ENCODE measurements around the gene ATR. TPM values are rescaled to one million over a fixed set of nuclear protein-coding genes. Genes with fewer than 3 reads are reported as not detected.
"Not testable (repeated sequence)": the region's sequence is repeated elsewhere in the genome, so short reads cannot be mapped to it uniquely, and the experiment has no call there.

Gene ATR
- total and polyA plus RNA-seq, 4 donors = 18.0 to 44.3 (median 21.8) TPM

- Histone ChIP-seq H3K27me3 (ENCODE audit: control insufficient read depth, insufficient read depth, low read length) (no peaks in the 10 kb centered on the region), H3K36me3 (ENCODE audit: control insufficient read depth, insufficient read depth, low read length) (no peaks in the 10 kb centered on the region), H3K4me3 (ENCODE audit: low read depth, low read length) (no peak overlapping the region), H3K9me3 (ENCODE audit: control insufficient read depth, insufficient read depth, low read length) (no peaks in the 10 kb centered on the region), H3K4me1 (ENCODE audit: control insufficient read depth, insufficient read depth, low read length) (no peaks in the 10 kb centered on the region), H3K27ac (ENCODE audit: low read depth, low read length) (no peak overlapping the region)
- WGBS (ENCODE audit: insufficient coverage) = no CpG with 5 or more reads among the region's 1 CpG
- no peak for DNase-seq (ENCODE audit: low read depth in 4 of 6, low spot score in 6 of 6)
Measured at GRCh38 chr3:142613491-142613890, 35.0 kb upstream of the ATR start.

- Histone ChIP-seq H3K4me1 (ENCODE audit: control insufficient read depth, insufficient read depth, low read length) (no peaks in the 10 kb centered on the region), H3K4me3 (ENCODE audit: low read depth, low read length) (no peak overlapping the region), H3K36me3 (ENCODE audit: control insufficient read depth, insufficient read depth, low read length) (no peaks in the 10 kb centered on the region), H3K27ac (ENCODE audit: low read depth, low read length) (no peak overlapping the region), H3K27me3 (ENCODE audit: control insufficient read depth, insufficient read depth, low read length) (no peaks in the 10 kb centered on the region), H3K9me3 (ENCODE audit: control insufficient read depth, insufficient read depth, low read length) (no peaks in the 10 kb centered on the region)
- DNase-seq (ENCODE audit: low read depth in 4 of 6, low spot score in 6 of 6) = no peak
- WGBS (ENCODE audit: insufficient coverage) = no CpG with 5 or more reads among the region's 1 CpG
Measured at GRCh38 chr3:142611206-142611605, 32.7 kb upstream of the ATR start.

- WGBS (ENCODE audit: insufficient coverage) = 100% methylated on average over 1 of the region's 1 CpG
- Histone ChIP-seq H3K27me3 (ENCODE audit: control insufficient read depth, insufficient read depth, low read length) (no peaks in the 10 kb centered on the region), H3K36me3 (ENCODE audit: control insufficient read depth, insufficient read depth, low read length) (no peaks in the 10 kb centered on the region), H3K4me3 (ENCODE audit: low read depth, low read length) (no peak overlapping the region), H3K4me1 (ENCODE audit: control insufficient read depth, insufficient read depth, low read length) (no peaks in the 10 kb centered on the region), H3K9me3 (ENCODE audit: control insufficient read depth, insufficient read depth, low read length) (no peaks in the 10 kb centered on the region), H3K27ac (ENCODE audit: low read depth, low read length) (no peak overlapping the region)
- DNase-seq (ENCODE audit: low read depth in 4 of 6, low spot score in 6 of 6) = no peak
Measured at GRCh38 chr3:142609136-142609535, 30.6 kb upstream of the ATR start.

GRCh38 chr3:142608631-142609030 is 30.1 kb upstream of the ATR start:
- 100% methylated on average over 1 of the region's 1 CpG for WGBS (ENCODE audit: insufficient coverage)

GRCh38 chr3:142604940-142605339 is 26.4 kb upstream of the ATR start:
- Histone ChIP-seq H3K4me3 (ENCODE audit: low read depth, low read length) (no peak overlapping the region), H3K27ac (ENCODE audit: low read depth, low read length) (no peak overlapping the region), H3K9me3 (ENCODE audit: control insufficient read depth, insufficient read depth, low read length) (no peaks in the 10 kb centered on the region), H3K4me1 (ENCODE audit: control insufficient read depth, insufficient read depth, low read length) (no peaks in the 10 kb centered on the region), H3K27me3 (ENCODE audit: control insufficient read depth, insufficient read depth, low read length) (no peaks in the 10 kb centered on the region), H3K36me3 (ENCODE audit: control insufficient read depth, insufficient read depth, low read length) (no peaks in the 10 kb centered on the region)
- no peak for DNase-seq (ENCODE audit: low read depth in 4 of 6, low spot score in 6 of 6)

More at GRCh38 chr3:142608631-142609030, 30.1 kb upstream of the ATR start:
- no peak for DNase-seq (ENCODE audit: low read depth in 4 of 6, low spot score in 6 of 6)
- no peaks in the 10 kb centered on the region for H3K9me3 ChIP-seq (ENCODE audit: control insufficient read depth, insufficient read depth, low read length)
- H3K4me3 ChIP-seq (ENCODE audit: low read depth, low read length) = no peak overlapping the region
- no peak overlapping the region for H3K27ac ChIP-seq (ENCODE audit: low read depth, low read length)
- no peaks in the 10 kb centered on the region for H3K4me1 ChIP-seq (ENCODE audit: control insufficient read depth, insufficient read depth, low read length)
- H3K27me3 ChIP-seq (ENCODE audit: control insufficient read depth, insufficient read depth, low read length) = no peaks in the 10 kb centered on the region
- no peaks in the 10 kb centered on the region for H3K36me3 ChIP-seq (ENCODE audit: control insufficient read depth, insufficient read depth, low read length)

- H3K27me3 ChIP-seq (ENCODE audit: control insufficient read depth, insufficient read depth, low read length); H3K4me1 ChIP-seq (ENCODE audit: control insufficient read depth, insufficient read depth, low read length); H3K36me3 ChIP-seq (ENCODE audit: control insufficient read depth, insufficient read depth, low read length); H3K9me3 ChIP-seq (ENCODE audit: control insufficient read depth, insufficient read depth, low read length); H3K27ac ChIP-seq (ENCODE audit: low read depth, low read length); DNase-seq (ENCODE audit: low read depth in 4 of 6, low spot score in 6 of 6); H3K4me3 ChIP-seq (ENCODE audit: low read depth, low read length): not testable (repeated sequence)
- WGBS (ENCODE audit: insufficient coverage) = 94% methylated on average over 5 of the region's 7 CpGs
Measured at GRCh38 chr3:142603386-142603705, 24.8 kb upstream of the ATR start.

GRCh38 chr3:142602619-142603385 is 24.3 kb upstream of the ATR start:
- DNase-seq (ENCODE audit: low read depth in 4 of 6, low spot score in 6 of 6) = no peak
- WGBS (ENCODE audit: insufficient coverage) = 94% methylated on average over 8 of the region's 13 CpGs
- no peaks in the 10 kb centered on the region for H3K36me3 ChIP-seq (ENCODE audit: control insufficient read depth, insufficient read depth, low read length)
- no peaks in the 10 kb centered on the region for H3K4me1 ChIP-seq (ENCODE audit: control insufficient read depth, insufficient read depth, low read length)
- no peaks in the 10 kb centered on the region for H3K9me3 ChIP-seq (ENCODE audit: control insufficient read depth, insufficient read depth, low read length)
- no peaks in the 10 kb centered on the region for H3K27me3 ChIP-seq (ENCODE audit: control insufficient read depth, insufficient read depth, low read length)
- no peak overlapping the region for H3K4me3 ChIP-seq (ENCODE audit: low read depth, low read length)
- no peak overlapping the region for H3K27ac ChIP-seq (ENCODE audit: low read depth, low read length)

- H3K36me3 ChIP-seq (ENCODE audit: control insufficient read depth, insufficient read depth, low read length) = no peaks in the 10 kb centered on the region
- H3K27ac ChIP-seq (ENCODE audit: low read depth, low read length) = no peak overlapping the region
- H3K27me3 ChIP-seq (ENCODE audit: control insufficient read depth, insufficient read depth, low read length) = peaks cover 7% of the 10 kb centered on the region
- H3K4me1 ChIP-seq (ENCODE audit: control insufficient read depth, insufficient read depth, low read length) = no peaks in the 10 kb centered on the region
- H3K9me3 ChIP-seq (ENCODE audit: control insufficient read depth, insufficient read depth, low read length) = no peaks in the 10 kb centered on the region
- 100% methylated on average over 1 of the region's 4 CpGs for WGBS (ENCODE audit: insufficient coverage)
- H3K4me3 ChIP-seq (ENCODE audit: low read depth, low read length) = no peak overlapping the region
- no peak for DNase-seq (ENCODE audit: low read depth in 4 of 6, low spot score in 6 of 6)
Measured at GRCh38 chr3:142601713-142602112, 23.2 kb upstream of the ATR start.

GRCh38 chr3:142597906-142598305 is 19.4 kb upstream of the ATR start:
- Histone ChIP-seq H3K27ac (ENCODE audit: low read depth, low read length) (no peak overlapping the region), H3K36me3 (ENCODE audit: control insufficient read depth, insufficient read depth, low read length) (no peaks in the 10 kb centered on the region), H3K4me1 (ENCODE audit: control insufficient read depth, insufficient read depth, low read length) (peaks cover 3% of the 10 kb centered on the region), H3K27me3 (ENCODE audit: control insufficient read depth, insufficient read depth, low read length) (peaks cover 7% of the 10 kb centered on the region), H3K4me3 (ENCODE audit: low read depth, low read length) (no peak overlapping the region), H3K9me3 (ENCODE audit: control insufficient read depth, insufficient read depth, low read length) (no peaks in the 10 kb centered on the region)
- DNase-seq (ENCODE audit: low read depth in 4 of 6, low spot score in 6 of 6) = no peak
- 79% methylated on average over 2 of the region's 3 CpGs for WGBS (ENCODE audit: insufficient coverage)

- peaks cover 7% of the 10 kb centered on the region for H3K27me3 ChIP-seq (ENCODE audit: control insufficient read depth, insufficient read depth, low read length)
- H3K4me3 ChIP-seq (ENCODE audit: low read depth, low read length) = peak overlapping the region; percentile 66
- DNase-seq (ENCODE audit: low read depth in 4 of 6, low spot score in 6 of 6) = no peak
- peaks cover 3% of the 10 kb centered on the region for H3K4me1 ChIP-seq (ENCODE audit: control insufficient read depth, insufficient read depth, low read length)
- H3K9me3 ChIP-seq (ENCODE audit: control insufficient read depth, insufficient read depth, low read length) = no peaks in the 10 kb centered on the region
- no peak overlapping the region for H3K27ac ChIP-seq (ENCODE audit: low read depth, low read length)
- WGBS (ENCODE audit: insufficient coverage) = 11% methylated on average over 4 of the region's 5 CpGs
- H3K36me3 ChIP-seq (ENCODE audit: control insufficient read depth, insufficient read depth, low read length) = no peaks in the 10 kb centered on the region
Measured at GRCh38 chr3:142596726-142597088, 18.2 kb upstream of the ATR start.

Measured in spinal cord (tissue), 10 donors.